Subcutaneous adipose tissue (tissue), 4 donors: Measurements from ENCODE around the gene MAPK8. TPM values are rescaled to one million over a fixed set of nuclear protein-coding genes. Genes with fewer than 3 reads are reported as not detected.

Source experiments
- CTCF ChIP-seq: fragments of 450-650 bp; IDR thresholded peaks from one replicate; pipeline ENCODE4 v1.5.1; 2016; ENCODE audit warnings: low read depth, mild to moderate bottlenecking, control low read depth, antibody characterized with exemption, moderate library complexity
- total RNA-seq, 4 donors: library from RNA; depleted of rRNA; stranded (reverse); fragments of >200 nt; gene quantifications; one replicate each; pipeline ENCODE4 v1.1.0, GENCODE V29; 2016

MAPK8 gene
- total RNA-seq, 4 donors from 2014 or later = 34.1 to 72.2 (median 36.5) TPM

- TF ChIP-seq CTCF = no peak
These were observed 613 bp downstream of the MAPK8 start for GRCh38 chr10:48306870-48307710.

- no peak for TF ChIP-seq CTCF
These were observed 1.2 kb downstream of the MAPK8 start for GRCh38 chr10:48307711-48308018.

- TF ChIP-seq CTCF = no peak
These were observed 3.3 kb downstream of the MAPK8 start for GRCh38 chr10:48309711-48310226.

GRCh38 chr10:48314107-48314506, 7.6 kb downstream of the MAPK8 start:
- no peak for TF ChIP-seq CTCF

GRCh38 chr10:48316236-48316635, 9.8 kb downstream of the MAPK8 start:
- TF ChIP-seq CTCF = no peak

- TF ChIP-seq CTCF = no peak
These were observed 11.0 kb downstream of the MAPK8 start for GRCh38 chr10:48317321-48317990.

GRCh38 chr10:48322017-48322416, 15.5 kb downstream of the MAPK8 start:
- no peak for TF ChIP-seq CTCF
